NCI-H748 treated with DMSO at 0.1 percent for 48 hours (cell line): Measurements from ENCODE around the gene ANKRD53.
"Not testable (repeated sequence)": the region's sequence is repeated elsewhere in the genome, so short reads cannot be mapped to it uniquely, and the experiment has no call there.

Experiments used
- DNase-seq: peaks from one replicate; lab custom pipeline; 2025; lab: John Stamatoyannopoulos, UW

ANKRD53 gene

DNA sequence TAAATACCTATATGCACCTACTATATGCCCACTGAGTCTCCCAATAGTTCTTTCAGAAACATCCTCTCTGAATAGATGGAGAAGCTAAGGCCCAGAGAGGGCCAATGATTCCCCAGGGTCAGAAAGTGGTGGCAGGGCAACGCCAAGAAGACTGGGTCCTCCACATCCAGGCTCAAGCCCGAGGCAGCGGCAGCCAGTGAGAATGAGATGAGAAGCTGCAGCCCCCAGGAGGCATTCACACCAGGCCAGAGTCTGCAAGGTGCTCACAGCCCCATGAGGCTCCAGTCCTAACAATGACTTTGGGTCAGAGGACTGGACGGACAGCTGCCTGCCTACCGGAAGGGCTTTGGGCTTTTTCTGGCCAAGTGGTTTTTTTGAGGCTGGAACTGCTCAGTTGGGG is 12.7 kb downstream of the ANKRD53 start:
- no peak for DNase-seq

DNA sequence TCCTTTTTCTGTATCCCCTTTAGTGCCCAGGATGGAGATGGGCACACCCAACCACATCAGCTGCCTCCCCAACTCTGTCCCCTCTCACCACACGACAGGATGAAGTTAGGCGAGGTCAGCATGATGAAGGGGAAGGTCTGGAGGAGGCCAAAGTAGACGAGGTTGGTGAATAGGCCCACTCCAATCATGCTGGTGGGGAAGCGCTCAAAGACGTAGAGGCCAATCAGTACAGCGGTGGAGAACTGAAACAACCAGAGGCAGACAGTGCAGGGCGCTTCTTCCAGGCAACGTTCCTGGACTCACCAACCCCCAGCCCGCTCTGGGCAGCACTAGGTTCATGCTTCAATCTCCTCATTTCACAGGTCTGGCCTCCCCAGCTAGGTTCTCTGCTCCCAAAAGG is 13.3 kb downstream of the ANKRD53 start:
- DNase-seq: no peak

DNA sequence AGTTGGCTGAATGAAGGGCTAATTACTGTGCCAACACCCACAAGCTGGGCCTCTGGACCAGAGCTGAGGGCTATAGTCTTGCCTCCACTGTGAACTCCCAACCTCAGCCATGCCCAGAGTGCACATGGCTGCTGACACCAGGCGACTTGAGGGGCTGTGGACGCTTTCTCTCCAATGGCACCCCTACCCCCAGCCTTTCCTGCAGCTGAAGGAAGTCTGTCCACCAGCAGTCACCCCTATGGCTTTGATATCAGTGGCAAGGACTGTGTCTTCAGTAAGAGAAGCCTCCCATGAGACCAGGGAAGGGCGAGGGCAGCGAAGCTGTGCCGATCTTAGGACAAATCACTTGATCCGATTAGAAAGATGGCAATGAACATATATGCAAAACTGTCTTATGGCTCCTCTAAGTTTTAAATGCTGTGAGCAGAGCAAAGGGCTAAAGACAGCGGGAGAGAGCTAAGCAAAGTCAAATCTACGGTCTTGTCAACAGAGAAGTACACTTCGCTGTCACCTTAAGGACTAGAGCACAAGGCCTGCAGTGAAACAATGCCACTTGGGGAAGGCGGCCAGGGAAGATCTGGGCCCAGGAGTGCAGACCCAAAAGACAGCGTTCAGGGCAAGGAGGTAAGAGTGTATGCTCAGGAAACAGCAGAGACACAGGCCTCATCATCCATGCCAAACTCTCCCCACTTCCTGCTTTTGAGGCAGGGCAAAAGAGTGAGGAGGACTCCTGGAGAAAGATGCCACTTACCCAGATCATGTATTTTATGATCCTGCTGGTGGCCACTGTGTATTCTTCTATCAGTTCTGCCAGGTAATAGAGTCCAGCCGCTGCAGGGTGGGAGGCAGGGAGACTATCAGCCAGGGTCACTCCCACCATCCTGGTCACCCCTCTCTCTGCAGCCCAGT is 14.8 kb downstream of the ANKRD53 start:
- no peak for DNase-seq

DNA sequence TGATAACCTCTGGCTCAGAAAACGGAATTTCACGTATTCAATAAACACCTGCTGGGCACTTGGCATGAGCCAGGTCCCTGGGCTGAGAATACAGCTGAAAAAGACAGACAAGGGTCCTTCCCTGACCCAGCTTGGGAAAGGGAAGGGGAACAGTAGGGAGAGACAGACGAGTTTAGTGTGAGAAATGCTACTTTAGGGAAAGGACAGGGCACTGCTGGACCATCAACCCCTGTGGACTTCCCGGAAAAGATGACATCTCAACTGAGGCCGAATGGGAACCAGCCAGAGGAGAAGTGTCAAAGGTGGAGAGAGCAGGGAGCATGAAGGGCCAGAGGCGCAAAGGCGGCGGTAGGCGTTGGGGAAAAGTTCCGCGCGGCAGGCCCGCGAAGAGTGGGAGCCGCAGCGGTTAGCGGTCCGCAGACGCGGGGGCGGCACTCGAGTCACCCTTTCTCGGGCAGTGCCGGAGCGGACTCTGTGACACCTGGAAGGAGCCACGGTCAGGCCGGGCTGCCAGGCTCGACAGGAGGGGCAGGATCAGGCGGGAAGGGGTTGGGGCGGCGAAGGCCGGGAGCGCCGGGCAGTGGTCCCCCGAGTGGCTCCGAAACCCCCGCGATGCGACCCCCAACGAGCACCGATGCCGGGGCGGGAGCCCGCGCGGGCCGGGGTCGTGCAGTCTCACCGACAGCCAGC is 15.7 kb downstream of the ANKRD53 start:
- no peak for DNase-seq

DNA sequence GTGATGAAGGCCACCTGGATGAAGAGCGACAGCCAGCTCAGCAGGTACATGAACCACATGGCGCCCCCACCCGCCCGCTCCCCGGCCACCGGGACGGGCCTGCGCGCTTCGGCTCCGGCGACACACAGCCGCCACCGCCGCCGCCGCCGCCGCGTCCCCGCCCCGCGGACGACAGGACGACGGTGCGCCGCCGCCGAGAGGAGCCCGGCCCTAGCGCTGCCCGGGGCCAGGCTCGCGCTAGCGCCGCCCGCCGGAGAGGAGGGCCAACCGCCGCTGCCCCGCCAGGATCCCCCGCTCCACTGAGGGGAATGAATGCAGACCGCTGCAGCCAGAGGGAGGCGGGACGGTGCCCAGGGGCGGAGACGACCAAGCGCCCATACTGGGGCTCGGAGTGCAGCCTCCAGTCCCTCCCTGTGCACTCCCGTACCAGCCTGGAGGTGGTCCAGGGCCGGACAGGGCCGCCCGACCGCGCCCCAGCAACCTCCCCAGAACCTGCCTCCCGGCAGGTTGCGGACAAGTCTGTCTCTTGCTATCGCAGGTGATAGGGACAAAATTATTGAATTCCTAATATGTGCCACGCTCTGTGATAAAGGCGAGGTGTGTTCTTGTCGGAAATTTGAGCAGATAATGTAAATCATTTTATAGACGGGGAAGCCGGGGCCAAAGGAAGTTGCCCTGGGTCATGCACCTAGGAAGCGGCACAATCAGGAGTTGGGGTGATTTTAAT is 16.4 kb downstream of the ANKRD53 start, which contains the start of gene TEX261:
TSS of gene TEX261 (minus strand) at position 175 of the 727 bp plus-strand sequence. CDS start at position 59, 116 bp downstream.
- peak; percentile 45 for DNase-seq

DNA sequence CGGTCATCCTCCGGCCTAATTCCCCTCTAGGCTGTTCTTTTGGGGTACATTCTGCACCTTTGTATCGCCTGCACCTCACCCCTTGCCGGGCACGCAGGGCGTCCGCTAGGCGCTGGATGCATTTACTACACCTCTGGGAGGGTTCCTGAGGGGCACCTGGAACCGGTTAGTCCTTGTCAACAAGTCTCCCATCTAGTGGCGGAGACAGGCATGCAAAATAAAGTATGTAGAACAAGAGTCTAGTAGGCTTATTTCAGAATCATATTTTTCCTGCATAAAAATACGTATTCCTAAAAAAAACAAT is 16.9 kb downstream of the ANKRD53 start:
- peak; percentile 47 for DNase-seq

DNA sequence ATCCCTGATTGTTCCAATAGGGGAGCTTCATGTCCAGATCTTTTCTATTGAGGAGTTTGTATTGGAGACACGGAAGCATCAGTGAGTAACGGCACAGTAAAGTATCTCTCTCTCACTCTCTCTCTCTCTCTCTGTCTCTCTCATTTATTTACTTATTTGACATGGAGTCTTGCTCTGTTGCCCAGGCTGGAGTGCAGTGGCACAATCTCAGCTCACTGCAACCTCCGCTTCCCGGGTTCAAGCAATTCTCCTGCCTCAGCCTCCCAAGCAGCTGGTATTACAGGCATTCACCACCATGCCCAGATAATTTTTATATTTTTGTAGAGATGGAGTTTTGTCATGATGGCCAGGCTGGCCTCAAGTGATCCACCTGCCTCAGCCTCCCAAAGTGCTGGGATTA is 20.5 kb downstream of the ANKRD53 start:
- not testable (repeated sequence) for DNase-seq

DNA sequence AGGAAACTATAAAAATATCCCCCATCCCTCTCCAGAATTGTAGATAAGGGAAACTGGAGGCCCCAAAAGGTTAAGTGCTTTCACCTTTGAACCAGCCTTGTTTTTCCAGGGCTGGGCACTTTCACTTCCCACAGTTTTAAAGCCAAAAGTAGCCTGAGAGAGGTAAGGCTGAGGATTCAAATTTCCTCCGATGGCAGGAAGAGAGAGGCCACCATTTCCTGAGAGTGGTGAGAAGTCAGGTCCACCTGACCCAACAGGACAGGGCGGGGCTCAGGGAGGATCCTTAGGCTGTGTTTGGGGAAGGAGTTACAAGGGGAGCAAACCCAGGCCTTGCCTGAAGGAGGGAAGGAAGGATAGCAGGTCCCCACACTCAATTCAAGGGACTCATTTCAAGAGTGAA is 20.9 kb downstream of the ANKRD53 start:
- no peak for DNase-seq

DNA sequence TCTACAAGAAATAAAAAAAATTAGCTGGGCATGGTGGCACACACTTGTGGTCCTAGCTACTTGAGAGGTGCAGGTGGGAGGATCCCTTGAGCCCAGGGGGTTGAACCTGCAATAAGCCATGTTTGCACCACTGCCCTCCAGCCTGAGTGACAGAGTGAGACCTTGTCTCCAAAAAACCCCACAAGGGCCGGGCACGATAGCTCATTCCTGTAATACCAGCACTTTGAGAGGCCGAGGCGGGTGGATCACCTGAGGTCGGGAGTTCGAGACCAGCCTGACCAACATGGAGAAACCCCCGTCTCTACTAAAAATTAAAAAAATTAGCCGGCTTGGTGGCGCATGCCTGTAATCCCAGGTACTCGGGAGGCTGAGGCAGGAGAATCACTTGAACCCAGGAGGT is 21.5 kb downstream of the ANKRD53 start:
- not testable (repeated sequence) for DNase-seq

DNA sequence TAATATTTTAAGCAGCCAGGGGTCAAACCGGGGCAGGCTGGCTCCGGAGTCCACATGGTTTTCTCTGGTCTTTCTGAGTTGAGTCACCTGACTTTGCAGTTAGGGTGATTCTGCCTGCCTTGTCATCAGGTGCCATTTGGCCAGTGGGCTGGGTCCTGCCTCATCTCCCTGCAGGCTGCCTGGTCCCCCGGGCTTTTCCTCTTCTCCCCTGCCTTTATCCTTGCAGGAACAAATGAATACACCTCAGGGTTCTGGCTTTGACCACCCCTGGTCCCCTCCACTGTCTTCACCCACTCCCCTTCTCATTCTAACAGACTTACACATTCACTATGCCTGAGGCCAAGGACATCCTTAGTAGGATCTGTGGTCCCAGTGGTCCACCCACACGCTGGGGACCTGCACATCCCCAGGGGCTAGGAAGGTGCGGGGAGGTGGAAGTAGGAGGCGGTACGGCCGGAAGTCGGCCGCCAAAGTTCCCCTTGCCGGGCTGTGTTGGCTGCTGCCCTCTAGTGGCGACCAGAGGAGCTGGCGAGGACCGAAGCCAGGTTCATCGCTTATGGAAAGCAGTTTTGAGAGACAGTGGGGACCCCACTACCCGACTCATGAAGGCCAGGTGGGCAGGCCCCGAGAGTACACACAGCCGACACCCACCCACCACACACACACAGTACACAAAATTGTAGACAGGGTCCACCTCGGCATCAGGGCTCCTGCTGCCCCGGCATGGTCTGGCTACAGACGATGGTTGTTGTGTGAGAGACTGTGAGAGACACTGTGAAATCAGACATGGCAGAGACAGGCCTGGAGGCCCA is 22.6 kb downstream of the ANKRD53 start:
- DNase-seq: peak; percentile 4

DNA sequence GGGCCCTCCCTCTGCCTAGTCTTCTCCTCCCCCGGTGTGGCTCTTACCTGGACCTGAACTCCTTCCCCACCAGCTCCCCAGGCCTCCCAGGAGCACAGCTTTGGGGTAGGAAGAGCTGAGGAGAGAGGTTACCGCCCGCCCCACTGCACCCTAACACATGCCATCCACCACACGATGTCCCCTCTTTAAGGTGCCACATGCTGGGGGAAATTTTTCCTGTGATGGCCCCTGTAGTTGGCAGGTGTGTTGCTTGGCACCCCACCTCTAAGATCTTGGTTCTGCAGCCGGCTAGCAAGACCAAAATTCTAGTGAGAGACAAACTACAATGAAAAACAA is 23.1 kb downstream of the ANKRD53 start:
- no peak for DNase-seq

DNA sequence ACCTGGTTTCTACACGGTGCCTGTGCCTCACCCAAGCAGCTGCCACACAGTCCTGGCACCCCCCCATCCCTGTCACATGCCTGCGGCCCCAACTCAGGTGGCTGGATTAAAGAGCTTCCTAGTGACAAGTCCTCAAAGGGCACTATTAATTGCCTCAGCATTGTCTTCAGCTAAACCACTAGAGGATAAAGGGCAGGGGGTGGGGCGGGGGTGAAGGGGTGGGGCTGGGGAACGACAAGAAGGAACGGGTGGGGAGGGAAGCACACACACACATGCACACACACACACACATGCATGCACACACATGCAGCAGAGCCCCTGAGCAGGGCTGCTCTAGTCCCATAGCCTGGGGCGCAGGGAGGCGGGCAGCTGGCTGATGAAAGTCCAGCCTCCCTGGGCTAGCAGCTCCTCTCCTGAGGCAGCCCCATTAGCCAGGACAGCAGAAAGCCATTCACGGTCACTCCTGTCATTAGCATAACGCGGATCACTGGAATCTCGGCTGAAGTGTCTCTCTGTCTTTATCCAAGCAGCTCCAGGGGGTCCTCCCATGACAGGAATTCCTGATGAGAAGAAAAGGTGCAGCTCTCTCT is 23.6 kb downstream of the ANKRD53 start:
- no peak for DNase-seq

DNA sequence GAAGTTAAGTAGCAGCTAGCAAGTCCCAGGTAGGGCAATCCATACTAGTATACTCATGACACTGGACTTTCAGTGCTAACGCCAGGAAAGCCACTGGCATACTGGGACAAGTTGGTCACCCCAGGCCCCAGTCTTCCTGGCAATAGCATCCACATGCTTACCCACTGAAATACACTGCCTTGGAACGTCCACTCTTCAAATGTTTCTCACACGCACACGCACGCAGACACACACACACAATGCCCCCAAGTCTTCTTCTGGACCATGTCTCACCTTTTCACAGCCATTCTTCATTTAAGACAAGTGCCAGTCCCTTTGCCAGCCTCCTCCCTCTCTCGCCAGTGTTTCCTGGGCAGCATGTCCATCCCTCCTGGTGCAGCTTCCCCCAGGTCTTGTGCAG is 25.0 kb downstream of the ANKRD53 start:
- no peak for DNase-seq

DNA sequence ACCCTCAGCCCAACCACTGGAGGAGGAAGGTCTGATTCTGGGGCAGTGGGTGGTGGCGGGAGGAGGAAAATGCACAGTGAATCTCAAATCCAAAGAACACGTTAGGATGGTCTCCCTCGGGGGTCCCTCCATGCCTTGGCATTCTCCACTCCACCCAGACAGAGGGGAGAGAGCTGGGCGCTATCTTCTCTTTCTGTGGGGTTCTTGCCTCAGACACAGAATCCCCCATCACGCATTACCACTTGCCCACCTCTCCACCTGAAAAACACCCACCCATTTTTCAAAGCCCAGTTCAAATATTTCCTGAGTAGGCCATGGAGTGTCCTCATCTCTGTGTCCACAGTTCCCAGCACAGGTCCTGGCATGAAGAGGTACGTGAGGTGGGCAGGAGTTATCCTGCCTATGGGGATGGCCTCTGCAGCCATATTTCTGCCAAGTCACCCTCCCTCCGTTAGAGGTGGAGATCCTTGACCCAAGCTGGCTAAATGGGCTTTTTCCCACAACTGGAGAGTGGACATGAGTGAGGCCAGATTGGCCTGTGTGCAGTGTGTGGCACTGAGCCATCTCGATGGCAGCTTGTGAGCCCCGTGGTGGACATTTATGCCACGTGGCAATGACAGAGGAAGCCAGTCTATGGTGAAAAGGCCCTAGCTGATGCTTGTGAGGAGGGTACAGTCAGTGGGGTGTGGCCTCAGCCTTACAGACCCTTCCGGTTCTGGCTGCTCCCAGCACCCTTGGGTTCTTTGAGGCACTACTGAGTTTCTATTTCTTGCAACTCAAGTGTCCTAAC is 25.7 kb downstream of the ANKRD53 start:
- DNase-seq: no peak

DNA sequence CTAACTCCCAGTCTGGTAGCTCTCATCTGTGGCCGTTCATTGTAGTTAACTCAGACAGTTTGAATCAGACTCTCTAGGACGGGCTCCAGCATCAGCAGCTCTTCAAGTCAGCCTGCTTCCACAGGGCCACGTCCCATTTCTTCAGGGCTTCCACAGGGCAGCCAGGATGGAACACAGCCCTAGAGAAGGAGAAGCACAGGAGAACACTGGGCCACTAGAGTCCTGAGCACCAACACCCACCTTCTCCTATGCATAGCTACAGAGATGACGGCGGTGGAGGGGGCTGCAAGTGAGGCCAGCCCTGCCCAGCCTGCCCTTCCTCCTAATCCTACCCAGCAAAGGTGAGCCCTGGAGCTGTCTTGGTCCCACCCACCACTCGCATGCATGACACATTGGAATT is 26.4 kb downstream of the ANKRD53 start:
- no peak for DNase-seq

DNA sequence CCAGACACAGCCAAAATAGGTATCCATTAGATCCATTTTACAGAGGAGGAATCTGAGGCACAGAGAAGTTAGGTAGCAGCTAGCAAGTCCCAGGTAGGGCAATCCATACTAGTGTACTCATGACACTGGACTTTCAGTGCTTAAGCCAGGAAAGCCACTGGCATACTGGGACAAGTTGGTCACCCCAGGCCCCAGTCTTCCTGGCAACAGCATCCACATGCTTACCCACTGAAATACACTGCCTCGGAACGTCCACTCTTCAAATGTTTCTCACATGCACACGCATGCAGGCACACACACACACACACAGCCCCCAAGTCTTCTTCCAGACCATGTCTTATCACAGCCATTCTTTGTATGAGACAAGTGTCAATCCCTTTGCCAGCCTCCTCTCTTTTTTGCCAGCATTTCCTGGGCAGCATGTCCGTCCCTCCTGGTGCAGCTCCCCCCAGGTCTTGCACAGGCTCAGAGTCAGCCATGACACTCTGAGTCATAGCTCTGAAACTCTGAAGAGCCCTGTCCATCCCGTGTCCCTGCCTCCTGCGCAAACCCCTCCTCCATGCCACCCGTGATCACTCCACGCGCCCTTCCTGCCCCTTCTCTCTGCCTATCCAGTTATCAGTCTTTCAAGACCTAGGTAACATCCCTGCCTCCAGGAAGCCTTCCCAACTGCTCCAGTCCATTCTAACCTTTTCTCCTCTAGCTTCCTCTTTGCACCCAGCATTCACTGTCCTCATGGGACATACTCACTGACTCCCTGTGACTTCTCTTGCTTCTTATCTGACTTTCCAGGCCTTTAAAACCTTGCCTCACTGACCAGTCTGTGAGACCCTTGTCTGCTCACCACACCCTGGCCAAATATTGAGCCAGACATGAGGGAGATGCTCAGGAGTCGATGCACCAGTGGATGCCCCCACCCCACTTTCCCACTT is 27.1 kb downstream of the ANKRD53 start:
- DNase-seq: no peak

DNA sequence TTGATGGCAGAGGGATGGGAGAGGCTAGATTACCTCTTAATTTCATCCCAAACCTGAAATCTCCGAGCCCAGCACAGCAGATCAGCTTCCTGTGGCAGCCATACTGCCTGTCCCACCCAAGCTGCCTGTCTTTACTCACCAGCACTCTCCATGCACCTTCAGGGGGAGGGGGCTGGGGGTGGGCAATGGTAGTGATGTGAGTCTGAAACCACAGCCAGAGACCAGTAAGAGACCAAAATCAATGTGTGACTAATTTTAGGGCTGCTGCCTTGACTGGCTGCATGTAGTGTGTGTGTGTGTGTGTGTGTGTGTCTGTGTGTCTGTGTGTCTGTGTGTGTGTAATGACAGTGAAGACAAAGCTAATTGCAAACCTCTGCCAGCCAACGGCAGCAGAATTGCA is 27.9 kb downstream of the ANKRD53 start:
- no peak for DNase-seq

DNA sequence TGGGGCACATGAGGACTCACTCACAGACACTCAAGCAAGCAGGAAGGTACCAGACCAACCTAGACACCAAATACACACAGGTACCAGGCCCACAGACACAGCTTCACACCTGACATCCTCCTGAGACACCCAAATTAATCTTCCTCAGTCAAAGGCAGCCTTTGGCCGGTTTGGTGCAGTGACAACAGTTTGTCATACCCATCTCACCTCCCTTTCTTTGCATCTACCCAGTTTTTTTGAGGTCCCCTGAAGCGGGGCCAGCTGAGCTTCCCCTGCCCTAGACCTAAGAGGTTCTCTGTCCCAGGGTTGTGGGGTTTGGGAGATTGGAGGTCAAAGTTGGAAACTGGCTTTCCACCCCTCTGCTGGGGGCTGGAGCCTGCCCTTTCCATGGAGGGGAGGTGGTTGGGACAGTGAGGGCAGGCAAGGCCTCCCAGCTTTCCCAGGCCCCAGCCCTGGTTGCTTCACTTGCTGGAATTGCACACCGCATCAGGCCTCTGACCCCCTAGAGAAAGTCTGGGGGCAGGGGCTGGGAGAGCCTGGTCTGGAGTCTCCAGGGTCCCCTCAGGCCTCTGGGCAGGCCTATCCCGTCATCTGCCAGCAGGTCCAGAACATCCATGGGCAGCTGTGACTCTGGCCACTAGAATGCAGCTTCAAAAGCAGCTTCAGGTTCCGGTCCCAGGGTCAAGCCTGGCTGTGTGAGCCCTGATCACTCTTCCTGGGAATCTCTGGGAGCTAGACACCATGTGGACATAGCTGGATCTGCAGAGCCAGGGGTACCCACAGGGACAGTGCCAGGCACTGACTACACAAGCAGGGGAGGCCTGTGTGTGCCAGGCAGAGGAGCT is 28.7 kb downstream of the ANKRD53 start:
- DNase-seq: no peak

DNA sequence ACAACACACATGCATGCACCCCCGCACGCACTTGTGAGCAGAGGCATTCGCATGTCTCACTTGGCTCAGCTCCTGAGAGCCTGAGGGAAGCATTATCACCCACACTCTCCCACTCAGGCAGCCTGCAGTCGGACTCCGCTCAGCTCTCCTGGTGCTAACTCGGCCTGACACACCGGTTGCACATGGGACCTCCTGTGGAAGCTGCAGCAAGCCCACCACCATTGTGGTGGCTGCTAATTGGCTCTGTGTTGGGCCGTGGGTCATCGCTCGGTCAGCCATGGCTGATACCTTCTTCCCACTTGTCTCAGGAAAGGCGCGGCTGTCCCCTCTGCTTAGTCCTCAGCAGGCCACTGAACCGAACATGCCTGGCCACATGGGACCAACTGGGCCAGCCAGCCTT is 29.9 kb downstream of the ANKRD53 start:
- DNase-seq: no peak
